ENCODE results near the gene PSTPIP2.

- TF ChIP-seq CTCF (IDR thresholded peaks at IDR 0.05) (no peak), POLR2A (IDR thresholded peaks at IDR 0.05) (no peak), EP300 (IDR thresholded peaks at IDR 0.05) (no peak), POLR2AphosphoS5 (IDR thresholded peaks at IDR 0.05) (no peak)
Measured at GRCh38 chr18:45954070-45954934, 117.8 kb downstream of the PSTPIP2 start.

Data from gastroesophageal sphincter (tissue), 3 donors.